Body of pancreas (tissue), 4 donors: Measurements from ENCODE around the gene MMP12.

Source experiments
- POLR2A ChIP-seq, 3 donors: fragments of 450-650 bp; IDR thresholded peaks; one replicate each; pipeline ENCODE4 v1.6.1; 2016; ENCODE audit warnings: antibody characterized with exemption in 3 of 3, mild to moderate bottlenecking in 2 of 3
- TF ChIP-seq, protein P1 (sequence below), 7 experiments: fragments of 450-650 bp in 4 of 7; fragments of 200-600 bp in 3 of 7; sonication (generic) in 3 of 7; IDR thresholded peaks; one replicate each; pipeline ENCODE4 v1.5.1; 2016 to 2019; ENCODE audit warnings: antibody characterized with exemption in 7 of 7

DNA sequence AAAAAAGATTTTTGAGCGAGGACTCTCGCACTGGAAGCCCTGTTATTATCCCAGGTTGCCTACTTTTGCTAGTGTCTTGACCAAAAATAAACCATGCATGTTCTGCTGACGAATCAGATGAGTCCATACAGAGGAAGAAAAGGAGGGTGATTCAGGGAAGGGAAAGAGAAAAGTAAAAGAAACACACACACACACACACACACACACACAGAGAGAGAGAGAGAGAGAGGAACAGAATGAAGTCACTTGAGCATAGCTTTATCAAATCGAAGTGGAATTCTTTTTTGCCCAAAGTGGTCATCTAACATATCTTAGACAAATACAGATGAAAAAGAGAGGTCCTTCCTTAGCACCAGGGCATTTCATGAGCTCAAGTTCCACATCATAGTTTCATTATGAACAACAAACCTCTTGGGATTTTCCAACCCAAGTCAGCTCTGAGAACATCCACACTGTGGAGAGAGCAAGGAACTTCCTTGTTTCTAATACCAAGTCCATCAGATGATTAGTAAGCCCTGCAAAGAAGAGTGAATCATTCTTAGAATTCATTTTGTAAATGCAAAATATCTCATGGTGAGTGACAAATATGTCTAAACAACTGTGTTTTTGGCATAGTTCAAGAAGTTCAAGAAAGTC is 7.7 kb upstream of the MMP12 start:
- TF ChIP-seq, protein P1, sequence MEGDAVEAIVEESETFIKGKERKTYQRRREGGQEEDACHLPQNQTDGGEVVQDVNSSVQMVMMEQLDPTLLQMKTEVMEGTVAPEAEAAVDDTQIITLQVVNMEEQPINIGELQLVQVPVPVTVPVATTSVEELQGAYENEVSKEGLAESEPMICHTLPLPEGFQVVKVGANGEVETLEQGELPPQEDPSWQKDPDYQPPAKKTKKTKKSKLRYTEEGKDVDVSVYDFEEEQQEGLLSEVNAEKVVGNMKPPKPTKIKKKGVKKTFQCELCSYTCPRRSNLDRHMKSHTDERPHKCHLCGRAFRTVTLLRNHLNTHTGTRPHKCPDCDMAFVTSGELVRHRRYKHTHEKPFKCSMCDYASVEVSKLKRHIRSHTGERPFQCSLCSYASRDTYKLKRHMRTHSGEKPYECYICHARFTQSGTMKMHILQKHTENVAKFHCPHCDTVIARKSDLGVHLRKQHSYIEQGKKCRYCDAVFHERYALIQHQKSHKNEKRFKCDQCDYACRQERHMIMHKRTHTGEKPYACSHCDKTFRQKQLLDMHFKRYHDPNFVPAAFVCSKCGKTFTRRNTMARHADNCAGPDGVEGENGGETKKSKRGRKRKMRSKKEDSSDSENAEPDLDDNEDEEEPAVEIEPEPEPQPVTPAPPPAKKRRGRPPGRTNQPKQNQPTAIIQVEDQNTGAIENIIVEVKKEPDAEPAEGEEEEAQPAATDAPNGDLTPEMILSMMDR (IDR thresholded peaks at IDR 0.05), result no peak
- TF ChIP-seq POLR2A (IDR thresholded peaks at IDR 0.05), result no peak
